ENCODE results near the gene GALNT18. TPM values are rescaled to one million over a fixed set of nuclear protein-coding genes. Genes with fewer than 3 reads are reported as not detected.

The GALNT18 gene
- total RNA-seq, 1 donor: 4.7 TPM

DNA sequence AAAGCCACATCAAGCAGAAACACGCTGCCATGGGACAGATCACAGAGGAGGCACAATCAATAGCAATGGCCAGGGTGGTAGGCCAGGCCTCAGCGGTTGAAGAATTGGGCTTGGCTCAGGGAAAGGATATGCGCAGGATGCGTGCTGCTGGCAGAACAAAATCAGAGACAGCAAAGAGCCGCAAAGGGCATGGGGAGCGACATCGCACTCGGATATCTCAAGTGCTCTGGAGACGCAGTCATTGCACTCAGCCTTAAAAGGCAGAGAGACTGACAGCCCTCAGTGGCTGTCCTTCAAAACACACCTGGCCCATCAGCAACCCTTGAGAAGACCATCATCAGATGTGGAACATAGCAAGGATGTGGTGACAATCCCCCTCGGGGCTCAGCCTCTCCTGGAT lies 319.2 kb downstream of the GALNT18 start:
- H2AFZ ChIP-seq (ENCODE audit: low read length): no peak overlapping the region
- H3K4me2 ChIP-seq (ENCODE audit: insufficient read depth, low read length): no peak overlapping the region
- H3K79me2 ChIP-seq (ENCODE audit: insufficient read depth, low read length): no peaks in the 10 kb centered on the region
- no peaks in the 10 kb centered on the region for H3K9me3 ChIP-seq (ENCODE audit: low read depth, low read length)
- no peak overlapping the region for H3K4me3 ChIP-seq (ENCODE audit: insufficient read depth, low read length)
- no peaks in the 10 kb centered on the region for H3K4me1 ChIP-seq (ENCODE audit: insufficient read depth, low read length)
- H3K27me3 ChIP-seq (ENCODE audit: insufficient read depth, low read length): peaks cover 2% of the 10 kb centered on the region
- H3K27ac ChIP-seq (ENCODE audit: low read depth, low read length): no peak overlapping the region
- H3K36me3 ChIP-seq (ENCODE audit: insufficient read depth, low read length): no peaks in the 10 kb centered on the region
- no peak for DNase-seq (ENCODE audit: insufficient read length, low spot score, missing footprints)
- H4K20me1 ChIP-seq (ENCODE audit: insufficient read depth, low read length): no peaks in the 10 kb centered on the region
- TF ChIP-seq, protein P1, sequence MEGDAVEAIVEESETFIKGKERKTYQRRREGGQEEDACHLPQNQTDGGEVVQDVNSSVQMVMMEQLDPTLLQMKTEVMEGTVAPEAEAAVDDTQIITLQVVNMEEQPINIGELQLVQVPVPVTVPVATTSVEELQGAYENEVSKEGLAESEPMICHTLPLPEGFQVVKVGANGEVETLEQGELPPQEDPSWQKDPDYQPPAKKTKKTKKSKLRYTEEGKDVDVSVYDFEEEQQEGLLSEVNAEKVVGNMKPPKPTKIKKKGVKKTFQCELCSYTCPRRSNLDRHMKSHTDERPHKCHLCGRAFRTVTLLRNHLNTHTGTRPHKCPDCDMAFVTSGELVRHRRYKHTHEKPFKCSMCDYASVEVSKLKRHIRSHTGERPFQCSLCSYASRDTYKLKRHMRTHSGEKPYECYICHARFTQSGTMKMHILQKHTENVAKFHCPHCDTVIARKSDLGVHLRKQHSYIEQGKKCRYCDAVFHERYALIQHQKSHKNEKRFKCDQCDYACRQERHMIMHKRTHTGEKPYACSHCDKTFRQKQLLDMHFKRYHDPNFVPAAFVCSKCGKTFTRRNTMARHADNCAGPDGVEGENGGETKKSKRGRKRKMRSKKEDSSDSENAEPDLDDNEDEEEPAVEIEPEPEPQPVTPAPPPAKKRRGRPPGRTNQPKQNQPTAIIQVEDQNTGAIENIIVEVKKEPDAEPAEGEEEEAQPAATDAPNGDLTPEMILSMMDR (IDR thresholded peaks at IDR 0.05; ENCODE audit: extremely low read depth, low read depth, low read length): no peak

DNA sequence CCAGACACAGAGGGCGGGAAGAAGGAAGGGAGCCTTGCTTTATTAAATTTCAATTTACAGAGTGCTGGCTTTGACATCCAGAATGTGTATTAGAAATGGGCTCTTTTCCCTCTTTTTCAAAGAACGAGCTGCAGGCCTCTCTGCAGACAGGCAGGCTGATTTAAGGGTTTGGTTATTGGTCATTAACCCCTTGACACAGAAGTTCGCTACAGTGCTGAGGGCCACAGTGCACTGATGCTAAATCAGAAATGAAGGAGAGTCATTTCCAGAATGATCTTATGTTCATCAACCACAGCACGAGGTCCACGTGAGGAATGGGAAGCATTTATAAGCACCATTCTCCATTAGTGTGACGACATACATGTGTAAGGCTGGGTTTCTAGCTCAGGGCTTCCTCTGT lies 320.6 kb downstream of the GALNT18 start:
- Histone ChIP-seq H3K9me3 (ENCODE audit: low read depth, low read length) (no peaks in the 10 kb centered on the region), H3K79me2 (ENCODE audit: insufficient read depth, low read length) (no peaks in the 10 kb centered on the region), H3K4me2 (ENCODE audit: insufficient read depth, low read length) (no peak overlapping the region), H3K27me3 (ENCODE audit: insufficient read depth, low read length) (peaks cover 7% of the 10 kb centered on the region), H3K4me3 (ENCODE audit: insufficient read depth, low read length) (no peak overlapping the region), H3K27ac (ENCODE audit: low read depth, low read length) (no peak overlapping the region), H2AFZ (ENCODE audit: low read length) (no peak overlapping the region), H4K20me1 (ENCODE audit: insufficient read depth, low read length) (no peaks in the 10 kb centered on the region), H3K4me1 (ENCODE audit: insufficient read depth, low read length) (no peaks in the 10 kb centered on the region), H3K36me3 (ENCODE audit: insufficient read depth, low read length) (no peaks in the 10 kb centered on the region)
- DNase-seq (ENCODE audit: insufficient read length, low spot score, missing footprints): no peak
- TF ChIP-seq, protein P1 (IDR thresholded peaks at IDR 0.05; ENCODE audit: extremely low read depth, low read depth, low read length): no peak

DNA sequence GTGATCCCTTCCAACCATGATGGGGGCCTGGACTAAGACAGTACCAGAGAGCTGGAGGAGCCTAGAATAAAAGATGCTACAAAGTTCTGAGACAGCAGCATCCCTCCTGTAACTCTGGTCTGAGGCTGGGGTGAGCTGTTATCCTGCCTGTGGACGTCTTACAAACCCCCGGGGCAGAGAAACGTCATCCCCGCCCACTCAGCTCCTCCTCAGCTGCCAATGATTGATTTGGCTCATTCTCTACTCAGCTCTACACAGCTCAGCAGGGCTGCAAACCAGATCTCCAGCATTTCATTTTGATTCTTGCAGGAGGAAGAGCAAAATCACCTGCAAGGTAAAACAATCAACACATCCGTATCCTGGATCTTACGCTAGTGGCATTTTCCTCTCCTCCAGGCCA lies 324.2 kb downstream of the GALNT18 start:
- TF ChIP-seq, protein P1 (IDR thresholded peaks at IDR 0.05; ENCODE audit: extremely low read depth, low read depth, low read length): no peak
- Histone ChIP-seq H3K79me2 (ENCODE audit: insufficient read depth, low read length) (no peaks in the 10 kb centered on the region), H3K27me3 (ENCODE audit: insufficient read depth, low read length) (peaks cover 11% of the 10 kb centered on the region), H3K4me1 (ENCODE audit: insufficient read depth, low read length) (no peaks in the 10 kb centered on the region), H3K4me2 (ENCODE audit: insufficient read depth, low read length) (no peak overlapping the region), H2AFZ (ENCODE audit: low read length) (no peak overlapping the region), H3K4me3 (ENCODE audit: insufficient read depth, low read length) (no peak overlapping the region), H3K27ac (ENCODE audit: low read depth, low read length) (no peak overlapping the region), H3K9me3 (ENCODE audit: low read depth, low read length) (no peaks in the 10 kb centered on the region), H3K36me3 (ENCODE audit: insufficient read depth, low read length) (no peaks in the 10 kb centered on the region), H4K20me1 (ENCODE audit: insufficient read depth, low read length) (no peaks in the 10 kb centered on the region)
- no peak for DNase-seq (ENCODE audit: insufficient read length, low spot score, missing footprints)

DNA sequence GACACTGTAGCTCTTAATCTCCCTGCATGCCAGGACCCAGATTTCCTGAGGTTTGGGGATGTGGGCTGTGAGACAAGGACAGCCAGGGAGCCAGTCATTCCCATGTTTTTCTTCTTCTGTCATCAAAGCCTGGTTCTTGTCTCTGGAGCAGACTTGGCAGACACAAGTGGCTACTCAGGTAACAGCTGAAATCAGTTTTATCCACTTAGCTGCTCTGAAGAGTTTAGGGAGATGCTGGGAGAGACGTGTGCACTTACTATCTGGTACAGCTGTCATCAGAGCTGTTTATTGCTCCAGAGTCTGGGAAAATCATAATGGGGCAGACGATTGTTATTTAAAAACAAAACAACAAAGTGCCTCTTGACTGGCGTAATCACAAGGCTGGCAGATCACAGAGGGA lies 325.4 kb downstream of the GALNT18 start:
- TF ChIP-seq, protein P1 (IDR thresholded peaks at IDR 0.05; ENCODE audit: extremely low read depth, low read depth, low read length): no peak
- Histone ChIP-seq H3K4me2 (ENCODE audit: insufficient read depth, low read length) (no peak overlapping the region), H3K79me2 (ENCODE audit: insufficient read depth, low read length) (no peaks in the 10 kb centered on the region), H3K4me1 (ENCODE audit: insufficient read depth, low read length) (no peaks in the 10 kb centered on the region), H3K4me3 (ENCODE audit: insufficient read depth, low read length) (no peak overlapping the region), H2AFZ (ENCODE audit: low read length) (no peak overlapping the region), H4K20me1 (ENCODE audit: insufficient read depth, low read length) (no peaks in the 10 kb centered on the region), H3K27ac (ENCODE audit: low read depth, low read length) (no peak overlapping the region), H3K36me3 (ENCODE audit: insufficient read depth, low read length) (no peaks in the 10 kb centered on the region), H3K9me3 (ENCODE audit: low read depth, low read length) (no peaks in the 10 kb centered on the region), H3K27me3 (ENCODE audit: insufficient read depth, low read length) (peaks cover 13% of the 10 kb centered on the region)
- no peak for DNase-seq (ENCODE audit: insufficient read length, low spot score, missing footprints)

All from osteoblast (primary cell).